Measurements from ENCODE around the gene ALKBH8.

DNA sequence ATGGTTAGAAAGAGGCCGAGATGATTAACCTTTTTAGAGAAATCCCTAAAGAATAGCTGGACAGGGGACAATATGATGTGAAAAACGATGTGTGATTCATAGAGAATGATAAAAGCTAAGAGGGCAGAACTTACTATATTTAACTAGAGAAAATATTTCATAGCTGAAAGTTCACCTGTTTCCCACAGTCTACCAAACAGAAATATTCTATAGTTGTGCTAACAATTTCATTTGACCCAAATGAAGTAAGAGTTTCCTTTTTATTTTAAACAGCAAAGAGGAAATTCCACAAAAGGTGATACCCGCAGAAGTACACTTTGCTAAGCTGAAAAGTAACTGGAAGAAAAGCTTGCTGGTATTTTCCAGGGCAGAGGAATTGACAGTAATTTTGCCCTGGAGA, 26.7 kb downstream of the ALKBH8 start:
- no peak for TF ChIP-seq CTCF (IDR thresholded peaks at IDR 0.05)
- TF ChIP-seq POLR2A (IDR thresholded peaks at IDR 0.05) = no peak
